SH-SY5Y (cell line): ENCODE data around the gene RPL3.

ENCODE experiments used
- GATA2 ChIP-seq: IDR thresholded peaks from 2 replicates; pipeline ENCODE4 v1.6.1; 2011; ENCODE audit warnings: mild to moderate bottlenecking, low read depth, low read length
- GATA3 ChIP-seq: IDR thresholded peaks from 2 replicates; pipeline ENCODE4 v1.6.1; 2011; ENCODE audit warnings: low read depth, mild to moderate bottlenecking, low read length, moderate library complexity

The RPL3 gene

GRCh38 chr22:39311592-39312400, 7.6 kb downstream of the RPL3 start:
- TF ChIP-seq GATA2 (no peak), GATA3 (no peak)

GRCh38 chr22:39309881-39310714, 9.3 kb downstream of the RPL3 start:
- TF ChIP-seq GATA2, result no peak
- TF ChIP-seq GATA3, result no peak

GRCh38 chr22:39309364-39309861, 10.0 kb downstream of the RPL3 start:
- TF ChIP-seq GATA2, result no peak

- TF ChIP-seq GATA2 (no peak), GATA3 (no peak)
Observed at GRCh38 chr22:39308614-39309363, 10.6 kb downstream of the RPL3 start.

- TF ChIP-seq GATA3 (no peak), GATA2 (no peak)
Observed at GRCh38 chr22:39306456-39307361, 12.7 kb downstream of the RPL3 start.

- no peak for TF ChIP-seq GATA2
- no peak for TF ChIP-seq GATA3
Observed at GRCh38 chr22:39303892-39304671, 15.3 kb downstream of the RPL3 start.

- no peak for TF ChIP-seq GATA2
- TF ChIP-seq GATA3, result no peak
Observed at GRCh38 chr22:39303358-39303757, 16.1 kb downstream of the RPL3 start.

- TF ChIP-seq GATA3, result no peak
- no peak for TF ChIP-seq GATA2
Observed at GRCh38 chr22:39302431-39302960, 16.9 kb downstream of the RPL3 start.

- TF ChIP-seq GATA2 (no peak), GATA3 (no peak)
Observed at GRCh38 chr22:39301926-39302325, 17.5 kb downstream of the RPL3 start.

- TF ChIP-seq GATA2 (no peak), GATA3 (no peak)
Observed at GRCh38 chr22:39301108-39301507, 18.3 kb downstream of the RPL3 start.

- no peak for TF ChIP-seq GATA2
- no peak for TF ChIP-seq GATA3
Observed at GRCh38 chr22:39300186-39300830, 19.1 kb downstream of the RPL3 start.

GRCh38 chr22:39299829-39300178, 19.6 kb downstream of the RPL3 start:
- no peak for TF ChIP-seq GATA2
- TF ChIP-seq GATA3, result no peak
